Activated naive CD4-positive, alpha-beta T cell treated with anti-CD3 and anti-CD28 coated beads for 36 hours (primary cell): ENCODE results near the gene PDS5B. TPM values are rescaled to one million over a fixed set of nuclear protein-coding genes. Genes with fewer than 3 reads are reported as not detected.

Experiments
- CTCF ChIA-PET: fragments of 350-600 bp; sonication (Branson Sonifier 250); formaldehyde crosslinking; loops from one replicate; lab custom pipeline; 2021; ENCODE audit warnings: antibody characterized with exemption; lab: Charles Lee
- DNase-seq: peaks from one replicate; pipeline ENCODE4 v3.0.0-alpha.2; 2020
- H3K27ac Mint-ChIP-seq: one replicate; pipeline ENCODE4 v1.8.0; 2021; ENCODE audit warnings: mild to moderate bottlenecking, mixed read lengths
- H3K27me3 Mint-ChIP-seq: one replicate; pipeline ENCODE4 v1.8.0; 2021; ENCODE audit warnings: low read depth, mixed read lengths
- H3K36me3 Mint-ChIP-seq: one replicate; pipeline ENCODE4 v1.8.0; 2021; ENCODE audit warnings: low read depth, mixed read lengths
- H3K4me1 Mint-ChIP-seq: one replicate; pipeline ENCODE4 v1.8.0; 2021; ENCODE audit warnings: low read depth, mixed read lengths
- H3K4me3 Mint-ChIP-seq: one replicate; pipeline ENCODE4 v1.8.0; 2021; ENCODE audit warnings: mild to moderate bottlenecking, moderate library complexity, mixed read lengths
- H3K9me3 Mint-ChIP-seq: one replicate; pipeline ENCODE4 v1.8.0; 2021; ENCODE audit warnings: mixed read lengths
- intact Hi-C: fragments of 100-400 bp; cut with micrococcal nuclease; formaldehyde crosslinking; loops from one replicate; pipeline ENCODE4 v1.15.1; 2023
- total RNA-seq, 2 experiments: library from RNA; stranded (reverse); gene quantifications; one replicate each; pipeline ENCODE4 v1.2.3, GENCODE V29; 2021

The PDS5B gene
- total RNA-seq, 2 experiments from 2014 or later: 48.0 to 51.6 TPM

GRCh38 chr13:32731576-32731975 is 145.3 kb downstream of the PDS5B start:
- CTCF ChIA-PET: no interaction called here
- peak; percentile 36 for DNase-seq
- intact Hi-C loops: no loop called here

GRCh38 chr13:32733690-32734089 is 147.4 kb downstream of the PDS5B start:
- intact Hi-C loops: no loop called here
- peaks cover 23% of the 10 kb centered on the region for H3K36me3 Mint-ChIP-seq
- H3K27me3 Mint-ChIP-seq: no peaks in the 10 kb centered on the region
- no peak overlapping the region for H3K27ac Mint-ChIP-seq
- CTCF ChIA-PET: no interaction called here
- H3K4me1 Mint-ChIP-seq: peaks cover 62% of the 10 kb centered on the region
- peaks cover 6% of the 10 kb centered on the region for H3K9me3 Mint-ChIP-seq
- no peak overlapping the region for H3K4me3 Mint-ChIP-seq
- DNase-seq: no peak

More at GRCh38 chr13:32731576-32731975, 145.3 kb downstream of the PDS5B start:
- peaks cover 46% of the 10 kb centered on the region for H3K4me1 Mint-ChIP-seq
- H3K36me3 Mint-ChIP-seq: peaks cover 19% of the 10 kb centered on the region
- peak overlapping the region; percentile 9 for H3K27ac Mint-ChIP-seq
- no peak overlapping the region for H3K4me3 Mint-ChIP-seq
- no peaks in the 10 kb centered on the region for H3K27me3 Mint-ChIP-seq
- peaks cover 6% of the 10 kb centered on the region for H3K9me3 Mint-ChIP-seq

- Mint-ChIP-seq H3K9me3 (peaks cover 6% of the 10 kb centered on the region), H3K4me3 (no peak overlapping the region), H3K27ac (no peak overlapping the region), H3K4me1 (peaks cover 62% of the 10 kb centered on the region), H3K36me3 (peaks cover 16% of the 10 kb centered on the region), H3K27me3 (no peaks in the 10 kb centered on the region)
- CTCF ChIA-PET: no interaction called here
- intact Hi-C loops: no loop called here
- DNase-seq: peak; percentile 14
These were observed 148.3 kb downstream of the PDS5B start for GRCh38 chr13:32734511-32734910.

- intact Hi-C loops: loop anchor here (2.0 to 5.0 kb wide), 4 partner anchors 47 to 1573 kb away; partner anchors contain the start of gene KL
- Mint-ChIP-seq H3K36me3 (peaks cover 9% of the 10 kb centered on the region), H3K4me3 (no peak overlapping the region), H3K27ac (no peak overlapping the region), H3K4me1 (peaks cover 53% of the 10 kb centered on the region), H3K9me3 (no peaks in the 10 kb centered on the region), H3K27me3 (no peaks in the 10 kb centered on the region)
- DNase-seq: no peak
- CTCF ChIA-PET: no interaction called here
These were observed 149.6 kb downstream of the PDS5B start for GRCh38 chr13:32735859-32736258.

- CTCF ChIA-PET: interaction anchor here (0.6 to 1.1 kb wide), 4 partner anchors 69 to 578 kb away, joined by 3 to 4 read pairs (median 3); partner anchors contain the start of gene PDS5B
- H3K4me3 Mint-ChIP-seq: peak overlapping the region; percentile 71
- H3K9me3 Mint-ChIP-seq: no peaks in the 10 kb centered on the region
- peaks cover 45% of the 10 kb centered on the region for H3K4me1 Mint-ChIP-seq
- H3K36me3 Mint-ChIP-seq: peaks cover 9% of the 10 kb centered on the region
- H3K27me3 Mint-ChIP-seq: no peaks in the 10 kb centered on the region
- intact Hi-C loops: loop anchor here (1.0 to 5.0 kb wide), 6 partner anchors 46 to 1574 kb away; partner anchors contain the start of gene KL
- DNase-seq: no peak
- H3K27ac Mint-ChIP-seq: peak overlapping the region; percentile 81
These were observed 150.4 kb downstream of the PDS5B start for GRCh38 chr13:32736648-32737047.

GRCh38 chr13:32737111-32737571 is 150.9 kb downstream of the PDS5B start:
- CTCF ChIA-PET: interaction anchor here (0.6 to 1.1 kb wide), 4 partner anchors 69 to 578 kb away, joined by 3 to 4 read pairs (median 3); partner anchors contain the start of gene PDS5B
- no peak for DNase-seq
- H3K4me3 Mint-ChIP-seq: peak overlapping the region; percentile 71
- H3K27ac Mint-ChIP-seq: peak overlapping the region; percentile 81
- no peaks in the 10 kb centered on the region for H3K9me3 Mint-ChIP-seq
- intact Hi-C loops: loop anchor here (1.0 to 5.0 kb wide), 6 partner anchors 46 to 1574 kb away; partner anchors contain the start of gene KL
- H3K4me1 Mint-ChIP-seq: peaks cover 42% of the 10 kb centered on the region
- peaks cover 11% of the 10 kb centered on the region for H3K36me3 Mint-ChIP-seq
- H3K27me3 Mint-ChIP-seq: no peaks in the 10 kb centered on the region

- peaks cover 42% of the 10 kb centered on the region for H3K4me1 Mint-ChIP-seq
- DNase-seq: no peak
- H3K36me3 Mint-ChIP-seq: peaks cover 12% of the 10 kb centered on the region
- peak overlapping the region; percentile 71 for H3K4me3 Mint-ChIP-seq
- no peaks in the 10 kb centered on the region for H3K27me3 Mint-ChIP-seq
- H3K9me3 Mint-ChIP-seq: no peaks in the 10 kb centered on the region
- intact Hi-C loops: loop anchor here (1.0 to 5.0 kb wide), 6 partner anchors 45 to 1575 kb away; partner anchors contain the start of gene KL
- H3K27ac Mint-ChIP-seq: peak overlapping the region; percentile 81
- CTCF ChIA-PET: interaction anchor here (0.9 kb wide), 1 partner anchor 157 kb away, joined by 4 read pairs; no protein-coding TSS in a partner anchor
These were observed 151.4 kb downstream of the PDS5B start for GRCh38 chr13:32737679-32738078.

GRCh38 chr13:32745509-32745908 is 159.3 kb downstream of the PDS5B start:
- Mint-ChIP-seq H3K36me3 (peaks cover 21% of the 10 kb centered on the region), H3K27ac (no peak overlapping the region), H3K4me1 (no peaks in the 10 kb centered on the region), H3K9me3 (no peaks in the 10 kb centered on the region), H3K27me3 (no peaks in the 10 kb centered on the region), H3K4me3 (no peak overlapping the region)
- CTCF ChIA-PET: no interaction called here
- intact Hi-C loops: loop anchor here (5.0 kb wide), 1 partner anchor 82 kb away; no protein-coding TSS in a partner anchor
- DNase-seq: no peak

GRCh38 chr13:32746474-32746873 is 160.2 kb downstream of the PDS5B start:
- Mint-ChIP-seq H3K27ac (no peak overlapping the region), H3K4me3 (no peak overlapping the region), H3K9me3 (no peaks in the 10 kb centered on the region), H3K36me3 (peaks cover 25% of the 10 kb centered on the region), H3K27me3 (no peaks in the 10 kb centered on the region), H3K4me1 (no peaks in the 10 kb centered on the region)
- DNase-seq: no peak
- intact Hi-C loops: loop anchor here (5.0 kb wide), 1 partner anchor 81 kb away; no protein-coding TSS in a partner anchor
- CTCF ChIA-PET: no interaction called here

GRCh38 chr13:32748305-32748704 is 162.1 kb downstream of the PDS5B start:
- DNase-seq: no peak
- Mint-ChIP-seq H3K4me1 (no peaks in the 10 kb centered on the region), H3K27ac (peak overlapping the region; percentile 0), H3K27me3 (no peaks in the 10 kb centered on the region), H3K4me3 (no peak overlapping the region), H3K36me3 (peaks cover 25% of the 10 kb centered on the region), H3K9me3 (no peaks in the 10 kb centered on the region)
- CTCF ChIA-PET: no interaction called here
- intact Hi-C loops: loop anchor here (5.0 kb wide), 1 partner anchor 79 kb away; no protein-coding TSS in a partner anchor

- no peaks in the 10 kb centered on the region for H3K27me3 Mint-ChIP-seq
- H3K36me3 Mint-ChIP-seq: peaks cover 38% of the 10 kb centered on the region
- H3K9me3 Mint-ChIP-seq: no peaks in the 10 kb centered on the region
- H3K4me3 Mint-ChIP-seq: no peak overlapping the region
- intact Hi-C loops: no loop called here
- no peak for DNase-seq
- CTCF ChIA-PET: no interaction called here
- H3K27ac Mint-ChIP-seq: no peak overlapping the region
- H3K4me1 Mint-ChIP-seq: peaks cover 2% of the 10 kb centered on the region
These were observed 165.1 kb downstream of the PDS5B start for GRCh38 chr13:32751340-32751739.

- intact Hi-C loops: no loop called here
- Mint-ChIP-seq H3K27me3 (no peaks in the 10 kb centered on the region), H3K9me3 (no peaks in the 10 kb centered on the region), H3K4me1 (peaks cover 2% of the 10 kb centered on the region), H3K27ac (no peak overlapping the region), H3K4me3 (no peak overlapping the region), H3K36me3 (peaks cover 40% of the 10 kb centered on the region)
- CTCF ChIA-PET: no interaction called here
- DNase-seq: no peak
These were observed 166.1 kb downstream of the PDS5B start for GRCh38 chr13:32752311-32752710.
